ENCODE measurements around the gene FSTL4. TPM values are rescaled to one million over a fixed set of nuclear protein-coding genes. Genes with fewer than 3 reads are reported as not detected.
"Not testable (repeated sequence)": the region's sequence is repeated elsewhere in the genome, so short reads cannot be mapped to it uniquely, and the experiment has no call there.

FSTL4 gene
- total RNA-seq, 1 experiment from 2014 or later: 1.1 TPM

DNA sequence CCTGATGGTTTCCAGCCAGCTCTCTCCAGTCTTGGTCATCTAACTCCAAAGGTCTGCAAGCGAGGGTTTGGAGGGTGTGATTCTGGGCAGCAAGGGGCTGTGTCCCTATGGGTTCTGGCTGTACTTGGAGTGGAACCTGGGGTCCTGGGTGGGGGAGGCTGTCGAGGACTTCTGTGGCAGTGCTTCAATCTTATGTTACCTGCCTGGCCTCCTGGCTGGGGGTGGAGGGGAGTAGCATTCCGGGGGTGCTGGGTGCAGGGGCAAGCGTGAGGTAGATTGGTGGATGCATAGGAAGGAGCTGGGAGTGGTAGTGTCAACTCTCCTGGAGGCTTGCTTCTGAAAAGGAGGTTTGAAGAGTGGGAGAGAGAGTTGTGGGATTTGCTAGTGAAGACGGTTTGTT is 417.1 kb downstream of the FSTL4 start:
- DNase-seq (ENCODE audit: low spot score): no peak

DNA sequence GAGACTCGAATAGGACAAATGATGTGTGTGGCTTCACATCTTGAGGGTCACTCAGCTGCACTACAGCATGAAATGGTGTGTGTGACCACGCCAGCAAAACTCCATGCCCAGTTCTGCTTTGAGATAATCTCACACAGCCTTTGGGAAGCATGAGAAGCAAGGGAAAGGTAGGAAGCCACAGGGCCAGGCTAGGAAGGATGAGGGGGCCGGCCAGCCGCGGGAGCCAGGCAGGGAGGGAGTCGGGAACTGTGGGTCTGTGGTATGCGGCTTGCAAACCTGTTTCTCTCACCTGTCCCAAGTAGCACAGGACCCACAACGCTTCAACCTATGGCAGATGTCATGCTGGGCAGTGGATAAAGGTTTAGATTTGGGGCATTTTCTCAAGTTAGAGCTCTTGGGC is 418.5 kb downstream of the FSTL4 start:
- DNase-seq (ENCODE audit: low spot score): no peak

DNA sequence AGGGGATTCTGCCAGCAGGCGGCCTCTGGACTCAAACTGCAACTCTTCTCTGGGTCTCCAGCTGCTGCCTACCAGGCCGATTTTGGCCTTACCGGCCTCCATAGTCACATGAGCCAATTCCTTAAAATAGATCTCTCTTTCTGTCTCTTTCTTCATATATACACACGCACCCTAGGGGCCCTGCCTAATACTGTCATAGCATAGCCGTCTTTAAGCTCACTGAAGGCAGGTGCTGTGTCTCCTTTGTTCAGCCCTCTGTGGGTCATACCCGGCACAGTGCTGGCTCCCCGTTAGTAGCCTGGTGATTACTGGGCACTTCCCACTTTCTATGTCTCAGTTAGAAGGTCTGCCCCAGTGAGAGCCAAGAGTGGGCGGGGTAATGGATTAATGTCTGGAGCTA is 419.6 kb downstream of the FSTL4 start:
- DNase-seq (ENCODE audit: low spot score): no peak

DNA sequence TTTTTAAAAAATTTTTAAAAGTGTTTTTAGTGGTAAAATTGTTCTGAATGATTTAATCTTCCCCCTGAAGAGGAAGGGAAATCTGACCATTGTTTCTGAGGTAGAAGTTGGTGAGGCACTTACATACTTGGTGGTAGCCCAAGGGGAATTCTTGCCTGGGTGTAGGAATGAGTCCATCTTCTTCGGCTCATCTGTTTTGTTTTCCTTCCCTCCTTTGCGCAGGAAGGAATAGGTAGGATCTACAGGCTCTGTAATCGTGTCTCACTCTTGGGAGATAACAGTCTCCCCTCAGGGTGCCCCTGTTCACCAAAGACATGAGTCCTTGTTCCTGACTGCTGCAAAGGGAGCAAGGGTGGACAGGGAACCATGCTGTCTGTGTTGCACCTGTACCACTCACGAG is 422.5 kb downstream of the FSTL4 start:
- no peak for DNase-seq (ENCODE audit: low spot score)

DNA sequence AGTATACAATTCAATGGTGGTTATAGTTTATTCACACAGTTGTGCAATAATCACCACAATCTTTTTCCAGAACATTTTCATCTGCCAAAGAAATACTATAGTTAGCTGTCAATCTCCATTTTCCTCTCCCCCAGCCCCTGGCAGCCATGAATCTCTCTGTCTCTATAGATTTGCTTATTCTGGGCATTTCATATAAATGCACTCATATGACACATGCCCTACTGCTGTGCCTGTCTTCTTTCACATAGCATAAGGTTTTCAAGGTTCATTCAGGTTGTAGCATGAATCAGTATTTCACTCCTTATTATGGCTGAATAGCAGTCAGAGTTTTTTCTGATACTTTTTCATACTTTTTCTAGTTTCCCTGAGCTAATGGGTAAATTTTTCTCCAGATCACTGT is 432.9 kb downstream of the FSTL4 start:
- no peak for DNase-seq (ENCODE audit: low spot score)

DNA sequence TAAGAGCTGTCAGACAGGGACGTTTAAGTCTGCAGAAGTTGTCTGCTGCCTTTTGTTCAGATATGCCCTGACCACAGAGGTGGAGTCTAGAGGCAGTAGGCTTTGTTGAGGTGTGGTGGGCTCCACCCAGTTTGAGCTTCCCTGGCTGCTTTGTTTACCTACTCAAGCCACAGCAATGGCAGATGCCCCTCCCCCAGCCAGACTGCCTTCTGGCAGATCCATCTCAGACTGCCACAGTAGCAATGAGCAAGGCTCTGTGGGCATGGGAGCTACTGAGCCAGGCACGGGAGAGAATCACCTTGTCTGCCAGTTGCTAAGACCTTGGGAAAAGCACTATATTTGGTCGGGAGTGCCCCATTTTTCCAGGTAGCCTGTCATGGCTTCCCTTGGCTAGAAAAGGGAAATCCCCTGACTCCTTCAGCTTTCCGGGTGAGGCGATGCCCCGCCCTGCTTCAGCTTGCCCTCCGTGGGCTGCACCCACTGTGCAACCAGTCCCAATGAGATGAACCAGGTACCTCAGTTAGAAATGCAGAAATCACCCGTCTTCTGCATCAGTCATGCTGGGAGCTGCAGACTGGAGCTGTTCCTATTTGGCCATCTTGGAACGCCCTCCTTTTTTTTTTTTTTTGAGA is 441.5 kb downstream of the FSTL4 start:
- DNase-seq (ENCODE audit: low spot score): not testable (repeated sequence)

DNA sequence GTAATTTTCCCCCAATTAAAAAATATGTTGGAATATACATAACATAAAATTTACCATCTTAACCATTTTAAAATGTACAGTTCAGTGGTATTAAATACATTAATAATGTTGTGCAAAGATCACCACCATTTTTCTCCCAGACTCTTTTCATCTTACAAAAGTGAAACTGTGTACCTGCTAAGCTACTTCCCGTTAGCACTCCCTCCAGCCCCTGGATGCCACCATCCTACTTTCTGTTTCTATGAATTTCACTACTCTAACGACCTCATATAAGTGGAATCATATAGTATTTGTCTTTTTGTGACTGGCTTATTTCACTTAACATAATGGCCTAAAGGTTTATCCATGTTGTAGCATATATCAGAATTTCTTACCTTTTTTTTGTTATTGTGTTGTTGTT is 447.6 kb downstream of the FSTL4 start:
- no peak for DNase-seq (ENCODE audit: low spot score)

DNA sequence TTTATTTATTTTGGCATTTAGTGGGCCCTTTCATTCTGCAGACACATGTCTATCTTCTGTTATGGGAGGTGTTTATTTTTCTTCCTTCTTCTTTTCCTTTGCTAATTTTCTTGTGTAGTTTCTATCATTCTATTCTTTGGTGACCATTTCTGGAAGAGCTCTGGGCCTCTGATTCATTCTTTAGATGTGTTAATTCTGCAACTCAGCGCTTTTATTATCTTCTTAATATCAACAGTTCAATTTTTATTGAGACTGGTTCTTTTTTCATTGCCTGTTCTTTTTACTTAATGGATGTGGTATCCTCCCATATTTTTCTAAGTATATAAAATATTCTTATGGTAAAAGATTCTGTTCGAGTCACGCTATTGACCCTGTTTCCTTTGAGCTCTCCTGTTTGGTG is 448.5 kb downstream of the FSTL4 start:
- no peak for DNase-seq (ENCODE audit: low spot score)

DNA sequence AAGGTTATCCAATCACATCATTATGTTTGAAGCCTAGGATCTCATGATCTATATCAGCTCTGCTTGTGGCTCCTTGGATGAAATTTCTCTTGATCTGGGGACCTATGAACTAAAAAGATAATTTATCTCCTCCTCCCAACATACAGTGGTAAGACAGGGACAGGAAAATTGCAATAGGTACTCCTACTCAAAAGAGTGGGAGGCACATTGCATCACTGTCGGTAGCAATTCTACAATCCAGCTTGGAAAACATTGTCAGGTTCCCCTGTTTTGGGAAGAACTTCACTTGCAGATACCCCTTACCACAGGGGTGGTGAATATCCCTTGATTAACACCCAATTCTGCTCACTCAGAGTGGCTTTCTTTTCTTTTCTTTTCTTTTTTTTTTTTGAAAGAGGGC is 452.8 kb downstream of the FSTL4 start:
- DNase-seq (ENCODE audit: low spot score): no peak

DNA sequence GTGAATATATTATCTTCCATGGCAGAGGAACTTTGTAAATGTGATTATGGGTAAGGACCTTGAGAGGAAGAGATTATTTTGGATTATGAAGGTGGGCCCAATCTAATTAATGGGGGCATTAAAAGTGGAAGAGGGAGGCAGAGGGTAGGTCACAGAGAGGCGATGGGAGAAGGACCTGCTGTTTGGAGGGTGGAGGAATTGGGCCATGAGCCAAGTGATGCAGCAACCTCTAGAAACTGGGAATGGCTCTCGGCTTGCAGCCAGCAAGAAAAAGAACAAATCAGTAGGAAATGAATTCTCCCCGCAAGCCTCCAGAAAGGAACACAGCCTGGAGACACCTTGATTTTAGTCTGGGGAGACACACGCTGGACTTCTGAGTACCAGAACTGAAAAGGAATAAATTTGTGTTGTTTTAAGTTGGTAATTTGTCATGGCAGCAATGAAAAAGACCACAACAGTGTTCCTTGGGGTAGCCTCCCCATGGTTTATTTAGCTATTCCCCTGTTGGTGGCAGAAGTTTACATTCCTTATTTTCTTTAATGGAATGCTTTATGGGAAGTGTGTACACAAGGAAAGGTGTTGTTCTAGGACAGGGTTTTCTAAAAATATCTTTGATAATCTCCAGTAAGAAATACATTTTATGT is 456.9 kb downstream of the FSTL4 start:
- no peak for DNase-seq (ENCODE audit: low spot score)

DNA sequence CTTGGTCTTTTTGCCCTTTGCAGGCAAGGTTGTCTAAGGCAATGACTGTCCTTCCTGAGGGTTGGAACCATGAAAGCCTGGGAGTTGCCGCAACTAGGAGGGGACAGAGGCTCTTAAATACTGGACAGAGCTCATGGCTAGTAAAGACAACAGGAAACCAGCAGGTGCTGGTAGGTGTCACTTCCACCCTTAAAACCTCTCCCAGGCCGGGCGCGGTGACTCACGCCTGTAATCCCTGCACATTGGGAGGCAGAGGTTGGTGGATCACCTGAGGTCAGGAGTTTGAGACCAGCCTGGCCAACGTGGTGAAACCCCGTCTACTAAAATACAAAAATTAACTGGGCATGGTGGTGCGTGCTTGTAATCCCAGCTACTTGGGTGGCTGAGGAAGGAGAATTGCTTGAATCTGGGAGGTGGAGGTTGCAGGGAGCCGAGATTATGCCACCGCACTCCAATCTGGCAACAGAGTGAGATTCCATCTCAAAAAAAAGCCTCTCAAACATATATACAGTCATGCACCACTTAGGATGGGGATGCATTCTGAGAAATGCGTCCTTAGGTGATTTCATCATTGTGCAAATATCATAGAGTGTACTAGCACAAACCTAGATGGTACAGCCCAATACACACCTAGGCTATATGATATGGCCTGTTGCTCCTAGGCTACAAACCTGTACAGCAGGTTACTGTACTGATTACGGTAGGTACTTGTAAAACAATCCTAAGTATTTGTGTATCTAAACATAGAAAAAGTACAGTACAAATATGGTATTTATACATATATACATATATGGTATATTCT is 457.9 kb downstream of the FSTL4 start:
- no peak for DNase-seq (ENCODE audit: low spot score)

DNA sequence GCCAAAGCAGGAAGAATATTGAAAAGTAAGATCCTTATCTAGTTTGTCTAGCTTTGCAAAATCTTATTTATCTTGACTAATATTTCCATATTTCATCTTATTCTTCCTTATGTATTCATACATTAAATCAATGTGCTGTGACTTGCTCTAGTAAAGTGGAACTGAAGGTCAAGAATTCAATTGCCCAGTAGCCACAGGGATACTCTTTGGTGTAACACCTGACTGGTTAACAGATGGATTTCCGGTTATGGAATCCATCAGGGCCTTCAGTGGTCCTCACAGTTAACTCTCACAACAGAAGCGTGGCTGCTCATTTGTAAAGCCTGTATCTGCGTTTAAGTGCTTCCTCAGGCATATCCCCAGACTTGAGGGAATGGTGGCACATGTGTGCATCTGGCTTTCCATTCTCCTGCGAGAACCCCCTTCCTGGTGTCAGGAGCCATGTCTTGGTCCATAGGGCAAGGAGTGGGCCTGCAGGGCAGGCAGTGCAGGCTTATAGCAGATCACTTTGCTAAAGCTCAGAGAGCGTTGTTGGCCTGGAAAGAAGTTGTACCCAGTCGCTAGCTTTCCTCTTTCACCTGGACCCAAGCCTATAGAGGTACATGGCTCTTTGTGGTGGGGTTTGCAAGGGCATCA is 461.3 kb downstream of the FSTL4 start:
- no peak for DNase-seq (ENCODE audit: low spot score)

DNA sequence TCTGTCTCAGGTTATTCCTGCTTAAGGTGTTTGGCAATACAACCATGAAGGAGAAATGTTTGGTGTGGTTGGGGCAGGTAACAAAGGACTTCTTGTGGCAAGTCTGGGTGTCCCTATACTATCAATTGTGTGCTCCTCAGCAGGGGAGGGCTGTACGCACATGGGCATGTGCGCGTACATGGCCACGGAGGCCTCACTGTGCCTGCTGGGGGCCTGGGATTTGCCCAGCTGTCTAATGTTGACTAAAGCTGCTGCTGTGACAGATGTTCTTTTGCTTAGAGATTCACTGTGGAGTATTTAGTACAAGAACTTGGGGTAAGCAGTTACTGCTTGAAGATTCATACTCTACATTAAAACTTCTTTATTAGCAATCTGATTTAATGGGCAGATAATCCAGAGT is 463.0 kb downstream of the FSTL4 start:
- DNase-seq (ENCODE audit: low spot score): no peak

DNA sequence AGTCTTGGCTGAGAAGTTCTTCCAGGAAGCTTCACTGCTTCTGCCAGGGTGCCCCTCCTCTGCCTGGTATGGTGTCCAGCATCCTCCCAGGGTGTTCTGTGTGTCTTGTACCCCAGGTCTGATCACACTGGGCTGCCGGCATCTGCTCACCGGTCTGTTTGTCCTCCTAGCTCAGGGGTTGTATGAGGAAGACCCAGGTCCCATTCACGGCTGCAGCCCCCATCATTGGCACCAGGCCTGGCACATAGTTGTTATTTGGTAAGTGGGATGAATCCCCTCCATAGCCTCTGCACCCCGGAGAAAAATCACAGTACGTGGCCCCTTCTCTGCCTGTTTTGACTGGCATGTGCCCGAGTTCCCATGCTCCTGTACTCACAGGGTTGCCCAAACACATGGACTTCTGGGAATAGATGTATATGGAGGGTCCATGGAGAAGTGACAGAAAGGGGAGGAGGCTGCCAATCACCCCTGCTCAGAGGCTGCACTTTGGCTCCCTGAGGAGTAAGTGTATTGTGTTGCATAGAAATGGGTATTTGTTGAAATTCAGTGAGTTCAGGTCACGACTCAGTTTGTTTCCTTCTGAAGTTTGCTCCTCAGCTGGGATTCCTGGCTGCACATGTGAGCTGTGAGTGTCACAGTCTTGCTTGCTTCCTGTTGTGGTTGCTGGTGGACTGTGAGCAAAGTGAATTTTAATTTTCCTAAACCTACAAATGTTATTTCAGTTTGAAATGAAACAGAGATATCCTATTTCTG is 464.4 kb downstream of the FSTL4 start:
- DNase-seq (ENCODE audit: low spot score): no peak

DNA sequence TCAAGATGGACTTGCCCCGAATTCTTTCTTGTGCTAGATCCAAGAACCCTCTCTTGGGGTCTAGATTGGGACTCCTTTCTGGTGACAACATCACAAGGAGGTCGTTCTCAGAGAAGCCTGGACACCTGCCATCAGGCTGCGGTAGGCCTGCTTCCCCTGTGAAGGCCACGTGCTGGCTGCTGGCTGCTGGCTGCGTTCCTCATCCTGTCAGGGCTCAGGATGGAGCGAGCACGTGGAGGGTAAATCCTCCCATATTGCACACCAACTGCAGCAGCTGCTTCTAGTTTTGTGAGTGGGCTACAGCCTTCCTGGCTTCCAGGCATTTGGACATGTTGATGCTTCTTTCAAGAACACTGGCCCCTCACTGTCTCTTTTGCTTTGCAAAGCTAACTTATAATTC is 464.9 kb downstream of the FSTL4 start:
- DNase-seq (ENCODE audit: low spot score): no peak

Measured in A172 (cell line).